Lung (tissue), 12 donors: Measurements from ENCODE around the gene KCNAB2. TPM values are rescaled to one million over a fixed set of nuclear protein-coding genes. Genes with fewer than 3 reads are reported as not detected.

Experiments used
- ATAC-seq: fragments of 200-7000 bp; cut with Tn5 transposase; one replicate; pipeline ENCODE4 v1.9.1; 2020; ENCODE audit warnings: moderate number of reproducible peaks; ENCODE audit not compliant: insufficient read depth, low FRiP score
- DNase-seq, 3 donors: peaks; one replicate each; pipeline ENCODE4 v3.0.0-alpha.2; 2013 to 2017
- H3K27ac ChIP-seq, 2 donors: one replicate each; pipeline ENCODE4 v1.5.1; 2013; ENCODE audit warnings: mild to moderate bottlenecking in 2 of 2, moderate library complexity in 2 of 2, control low read depth in 1 of 2, inconsistent platforms in 1 of 2, low read depth in 1 of 2, low read length in 1 of 2
- H3K27me3 ChIP-seq, 3 donors: one replicate each; pipeline ENCODE4 v1.5.1; 2013; ENCODE audit warnings: low read length in 2 of 3; ENCODE audit not compliant: control insufficient read depth in 3 of 3, insufficient read depth in 3 of 3
- H3K36me3 ChIP-seq, 4 donors: one replicate each; pipeline ENCODE4 v1.5.1; 2013; ENCODE audit warnings: low read length in 4 of 4, mild to moderate bottlenecking in 1 of 4, moderate library complexity in 1 of 4; ENCODE audit not compliant: control insufficient read depth in 4 of 4, insufficient read depth in 4 of 4
- H3K4me1 ChIP-seq, 5 donors: one replicate each; pipeline ENCODE4 v1.5.1; 2013; ENCODE audit warnings: low read length in 5 of 5, mild to moderate bottlenecking in 2 of 5, moderate library complexity in 1 of 5; ENCODE audit not compliant: control insufficient read depth in 5 of 5, insufficient read depth in 5 of 5
- H3K4me3 ChIP-seq: one replicate; pipeline ENCODE4 v1.5.1; 2013; ENCODE audit warnings: mild to moderate bottlenecking, control low read depth, moderate library complexity
- H3K9ac ChIP-seq, 2 donors: one replicate each; pipeline ENCODE4 v1.5.1; 2013; ENCODE audit warnings: low read length in 2 of 2, control low read depth in 1 of 2; ENCODE audit not compliant: insufficient read depth in 1 of 2
- H3K9me3 ChIP-seq, 4 donors: one replicate each; pipeline ENCODE4 v1.5.1; 2013; ENCODE audit warnings: low read length in 3 of 4, mild to moderate bottlenecking in 1 of 4, moderate library complexity in 1 of 4; ENCODE audit not compliant: control insufficient read depth in 4 of 4, insufficient read depth in 3 of 4
- CTCF ChIP-seq: IDR thresholded peaks from 2 replicates; pipeline ENCODE4 v1.5.1; 2012; ENCODE audit warnings: mild to moderate bottlenecking; ENCODE audit errors: control extremely low read depth, extremely low read depth
- WGBS, 2 donors: extraction: QIAGEN DNeasy Blood & Tissue Kit; methylation state at CpG; one replicate each; pipeline ENCODE4 v1.1.7; 2013; 5-methylcytosine and 5-hydroxymethylcytosine counted together
- polyA plus RNA-seq, 2 donors: library from polyadenylated mRNA; stranded (reverse); fragments of 200-250 nt; gene quantifications; one replicate each; pipeline ENCODE4 v1.2.1, GENCODE V29; 2013
- total RNA-seq, 2 donors: library from RNA; depleted of rRNA in 1 of 2; stranded (reverse); fragments of >200 nt in 1 of 2; gene quantifications; one replicate each; pipeline ENCODE4 v1.2.1, GENCODE V29; 2014 to 2021
- donor health status: control.
- donor health status: control.
- donor health status: Bipolar disorder and iron deficiency.
- donor health status: healthy.
- donor health status: DM: yes; HTN: yes; CAD: no.

The KCNAB2 gene
- total and polyA plus RNA-seq, 4 donors, result 13.7 to 86.4 (median 45.5) TPM

GRCh38 chr1:6030132-6030531 lies 15.6 kb upstream of the KCNAB2 start:
- no peak overlapping the region for H3K27ac ChIP-seq
- H3K36me3 ChIP-seq, result peaks cover 0 to 1% (median 0%) of the 10 kb centered on the region in 4 donors
- H3K27me3 ChIP-seq, result peaks cover 0 to 26% (median 6%) of the 10 kb centered on the region in 3 donors
- DNase-seq (no peak), ATAC-seq (no peak)
- H3K4me1 ChIP-seq, result peaks cover 0 to 7% (median 0%) of the 10 kb centered on the region in 5 donors
- H3K9me3 ChIP-seq, result peaks cover 0 to 2% (median 0%) of the 10 kb centered on the region in 4 donors
- WGBS, 2 donors, result 80 to 87% methylated on average over 7 of the region's 7 CpGs
- H3K9ac ChIP-seq, result no peak overlapping the region
- H3K4me3 ChIP-seq, result no peak overlapping the region
- TF ChIP-seq CTCF, result no peak

- no peak for ATAC-seq
- Histone ChIP-seq H3K36me3 (peaks cover 0 to 1% (median 0%) of the 10 kb centered on the region in 4 donors), H3K27ac (no peak overlapping the region), H3K9me3 (peaks cover 0 to 2% (median 0%) of the 10 kb centered on the region in 4 donors), H3K4me1 (peaks cover 0 to 5% (median 0%) of the 10 kb centered on the region in 5 donors), H3K9ac (no peak overlapping the region), H3K4me3 (no peak overlapping the region), H3K27me3 (peaks cover 0 to 26% (median 6%) of the 10 kb centered on the region in 3 donors)
- DNase-seq, result no peak
- 80 to 82% methylated on average over 2 of the region's 2 CpGs for WGBS, 2 donors
- no peak for TF ChIP-seq CTCF
These were observed 15.0 kb upstream of the KCNAB2 start for GRCh38 chr1:6030547-6031261.

GRCh38 chr1:6033124-6033523 lies 12.6 kb upstream of the KCNAB2 start:
- Histone ChIP-seq H3K27ac (no peak overlapping the region), H3K4me3 (no peak overlapping the region), H3K27me3 (peaks cover 0 to 9% (median 6%) of the 10 kb centered on the region in 3 donors), H3K36me3 (peaks cover 0 to 1% (median 0%) of the 10 kb centered on the region in 4 donors), H3K9ac (no peak overlapping the region), H3K4me1 (peaks cover 0 to 2% (median 0%) of the 10 kb centered on the region in 5 donors), H3K9me3 (peaks cover 0 to 2% (median 0%) of the 10 kb centered on the region in 4 donors)
- no peak for TF ChIP-seq CTCF
- WGBS, 2 donors, result 88 to 92% methylated on average over 8 of the region's 8 CpGs
- DNase-seq (no peak), ATAC-seq (no peak)
